Measurements from ENCODE around the gene TMEM129.

TMEM129 gene

DNA sequence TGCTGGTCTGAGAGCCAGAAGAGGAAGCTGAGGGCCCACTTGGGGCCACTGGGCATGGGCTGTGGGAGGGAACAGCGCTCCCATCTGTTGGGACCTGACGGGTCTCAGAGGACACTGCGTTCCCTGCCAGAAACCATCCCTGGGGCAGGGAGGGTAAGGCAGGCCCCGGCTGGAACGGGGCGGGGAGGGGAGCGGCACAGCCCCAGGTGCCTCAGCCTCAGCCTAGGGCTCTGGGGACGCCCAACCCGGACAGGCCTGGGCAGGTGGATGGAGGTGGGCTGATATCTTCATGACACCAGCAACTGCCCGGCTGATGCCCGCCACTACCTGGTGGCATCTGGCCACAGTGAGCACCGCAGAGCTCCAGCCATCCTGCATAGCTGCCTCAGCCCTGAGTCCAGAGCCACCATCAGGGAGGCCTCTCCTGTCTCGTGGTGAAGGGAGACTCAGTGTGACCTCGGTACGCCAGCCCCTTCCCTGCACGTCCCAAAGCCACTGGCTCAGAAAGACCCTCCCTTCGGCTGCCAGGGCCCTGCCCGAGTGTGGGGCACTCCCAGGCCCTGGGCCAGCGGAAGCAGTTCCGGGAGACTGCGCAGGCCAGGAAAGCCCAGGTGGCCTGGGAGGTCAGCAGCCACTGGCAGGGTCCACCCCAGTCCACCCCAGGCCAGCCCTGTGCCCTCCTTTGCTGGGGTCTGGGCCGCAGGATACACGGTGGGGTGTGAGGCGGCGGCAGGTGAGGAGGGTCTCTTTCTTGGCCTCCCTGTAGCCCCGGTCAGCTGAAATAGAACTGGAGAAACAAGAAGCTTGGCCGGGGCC, 37.4 kb upstream of the TMEM129 start:
- DNase-seq, result no peak

DNA sequence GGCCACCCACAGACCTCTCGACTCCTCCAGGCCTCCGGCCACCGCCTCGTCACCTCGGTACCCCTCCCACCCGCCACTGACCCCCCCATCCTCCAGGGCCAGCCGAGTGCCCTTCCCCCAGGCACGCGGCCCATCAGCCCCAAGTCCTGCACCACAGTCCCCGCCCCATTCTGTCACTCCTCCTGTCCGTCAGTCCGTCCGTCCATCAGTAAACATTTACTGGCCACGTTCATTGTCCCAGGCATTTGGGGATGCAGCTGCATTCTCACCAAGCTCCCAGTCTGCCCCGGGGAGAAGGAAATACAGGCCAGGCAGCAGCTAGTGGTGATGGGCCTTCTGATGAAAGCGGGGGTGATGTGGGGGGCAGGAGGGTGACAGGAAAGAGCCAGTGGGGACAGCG, 36.7 kb upstream of the TMEM129 start:
- no peak for DNase-seq

DNA sequence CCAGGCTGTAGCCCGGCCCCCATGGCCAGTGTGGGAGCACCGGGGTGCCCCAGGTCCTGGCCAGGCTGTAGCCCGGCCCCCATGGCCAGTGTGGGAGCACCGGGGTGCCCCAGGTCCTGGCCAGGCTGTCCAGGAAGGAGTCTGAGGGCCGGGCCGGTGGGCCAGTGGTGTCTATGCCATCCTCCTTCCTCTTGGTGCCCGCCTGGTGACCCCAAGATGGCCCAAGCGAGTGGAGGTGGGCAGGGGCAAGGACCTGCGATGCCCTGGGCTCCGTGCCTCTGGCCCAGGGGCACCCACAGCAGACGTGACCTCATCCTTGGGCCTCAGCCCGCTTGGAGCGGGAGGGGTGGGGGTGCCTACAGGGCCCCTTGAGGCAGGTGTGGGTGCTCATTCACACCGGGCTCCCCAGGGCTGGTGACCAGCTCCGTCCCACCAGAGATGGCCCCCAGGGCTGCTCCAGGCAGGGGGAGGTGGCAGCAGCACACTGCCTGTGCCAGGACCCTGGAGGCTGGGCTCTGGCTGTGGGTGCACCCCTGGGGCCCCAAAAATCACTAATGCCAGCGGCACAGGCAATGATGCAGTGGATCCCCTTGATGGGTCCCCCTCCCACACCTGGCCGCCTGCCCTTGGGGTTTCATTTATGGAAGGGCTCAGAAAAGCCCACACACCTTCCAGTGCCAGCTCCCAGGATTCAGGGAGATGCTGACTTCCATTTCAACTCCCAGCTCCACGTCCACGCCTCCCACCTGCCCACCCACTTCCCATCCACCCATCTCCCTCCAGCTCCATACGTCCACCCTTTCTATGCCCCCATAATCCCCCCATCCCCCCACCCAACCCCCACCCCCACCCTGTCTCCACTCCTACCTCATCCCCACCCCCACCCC, 36.0 kb upstream of the TMEM129 start:
- DNase-seq, result no peak

DNA sequence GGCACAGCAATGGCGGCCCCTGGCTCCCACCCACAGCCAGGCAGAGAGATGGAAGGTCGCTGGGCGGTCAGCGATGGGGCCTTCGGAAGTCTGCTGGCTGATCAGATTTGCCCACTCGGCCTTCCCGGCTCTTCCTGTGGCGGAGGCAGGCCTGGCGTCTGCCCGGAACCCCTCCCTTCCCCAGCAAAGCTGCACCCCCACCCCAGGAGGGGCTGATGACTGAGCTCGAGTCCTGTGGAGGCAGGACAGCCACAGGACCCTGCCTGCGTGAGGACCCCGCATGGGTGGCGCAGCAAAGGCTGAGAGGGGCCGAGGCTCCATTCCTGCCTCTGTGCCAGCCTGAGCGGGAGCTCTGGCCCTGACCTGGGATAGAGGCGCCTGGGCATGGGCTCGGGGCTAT, 35.0 kb upstream of the TMEM129 start:
- no peak for DNase-seq

- DNase-seq, result no peak
Measured at GRCh38 chr4:1755297-1755696, 34.2 kb upstream of the TMEM129 start.

GRCh38 chr4:1754336-1754735, 33.2 kb upstream of the TMEM129 start:
- DNase-seq, result no peak

GRCh38 chr4:1753697-1754311, 32.7 kb upstream of the TMEM129 start:
- no peak for DNase-seq

- no peak for DNase-seq
Measured at GRCh38 chr4:1753294-1753696, 32.2 kb upstream of the TMEM129 start.

DNA sequence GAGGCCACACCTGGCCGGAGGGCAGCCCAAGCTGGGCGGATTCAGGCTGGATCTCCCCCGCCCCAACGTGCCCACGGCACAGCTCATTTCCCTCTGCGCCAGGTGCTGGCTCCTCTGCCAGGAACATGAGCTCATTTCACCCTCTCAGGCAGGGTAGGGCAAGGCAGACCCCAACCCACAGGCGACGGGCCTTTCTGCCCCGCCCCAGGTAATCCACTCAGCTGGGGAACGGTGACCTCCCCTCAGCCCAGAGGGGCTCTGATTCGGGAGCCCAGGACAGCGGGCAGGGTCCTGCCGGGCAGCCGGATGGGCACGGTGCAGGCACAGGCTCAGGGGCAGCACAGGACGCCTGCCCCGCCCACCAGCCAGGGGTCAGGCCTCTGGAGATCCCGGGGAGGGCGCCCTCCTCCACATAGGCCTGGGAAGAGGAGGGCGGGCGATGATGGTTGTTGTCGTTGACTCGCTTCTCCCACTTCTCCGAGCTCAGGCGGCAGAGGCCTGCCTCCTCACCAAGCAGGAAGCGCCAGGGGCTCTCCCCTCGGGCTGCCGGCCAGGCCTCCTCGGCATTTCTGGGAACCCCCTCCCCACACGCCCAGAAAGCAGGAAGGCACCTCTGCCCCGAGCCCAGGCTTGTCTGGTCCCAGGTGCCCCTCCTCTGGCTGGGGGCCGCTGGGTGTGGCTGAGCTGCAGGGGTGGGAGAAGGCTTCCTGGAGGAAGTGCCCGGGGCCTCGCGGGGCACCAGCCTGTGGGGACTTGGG, 31.3 kb upstream of the TMEM129 start:
- no peak for DNase-seq

- no peak for DNase-seq
Measured at GRCh38 chr4:1751919-1752283, 30.8 kb upstream of the TMEM129 start.

- no peak for DNase-seq
Measured at GRCh38 chr4:1751155-1751918, 30.2 kb upstream of the TMEM129 start.

DNA sequence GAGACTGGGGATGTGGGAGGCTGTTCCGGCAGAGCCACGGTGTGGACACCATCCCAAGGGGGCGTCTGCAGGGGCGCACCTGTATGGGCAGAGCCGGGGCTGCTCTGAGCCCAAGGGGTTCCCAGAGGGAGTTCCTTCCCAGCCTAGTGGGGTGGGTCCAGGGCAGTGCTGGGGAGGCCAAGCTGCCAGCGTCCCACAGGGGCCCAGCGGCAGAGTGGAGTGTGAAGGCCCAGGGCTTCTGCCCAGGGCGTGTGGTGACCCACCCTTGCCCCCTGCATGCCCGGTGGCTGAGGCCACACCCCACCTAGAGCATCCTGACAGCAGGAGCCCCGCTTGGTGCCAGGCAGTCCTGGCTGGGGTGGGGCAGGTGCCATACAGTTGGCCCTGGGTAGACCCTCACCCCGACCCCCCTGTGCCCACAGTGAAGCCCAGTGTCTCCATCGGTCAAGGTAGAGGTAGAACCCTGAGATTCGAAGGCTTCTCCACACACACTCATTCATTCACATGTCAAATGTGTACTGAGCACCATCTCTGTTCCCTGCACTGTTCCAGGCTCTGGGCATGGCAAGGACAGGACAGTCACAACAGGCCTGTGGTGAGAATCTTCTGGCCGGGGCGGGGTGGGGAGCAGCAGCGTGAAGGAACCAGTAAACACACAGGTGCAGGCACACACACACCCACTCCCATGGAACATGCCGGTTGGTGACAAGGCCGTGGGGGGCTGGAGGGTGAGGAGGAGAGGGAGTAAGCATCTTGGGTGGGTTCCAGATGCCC, 29.4 kb upstream of the TMEM129 start:
- no peak for DNase-seq

DNA sequence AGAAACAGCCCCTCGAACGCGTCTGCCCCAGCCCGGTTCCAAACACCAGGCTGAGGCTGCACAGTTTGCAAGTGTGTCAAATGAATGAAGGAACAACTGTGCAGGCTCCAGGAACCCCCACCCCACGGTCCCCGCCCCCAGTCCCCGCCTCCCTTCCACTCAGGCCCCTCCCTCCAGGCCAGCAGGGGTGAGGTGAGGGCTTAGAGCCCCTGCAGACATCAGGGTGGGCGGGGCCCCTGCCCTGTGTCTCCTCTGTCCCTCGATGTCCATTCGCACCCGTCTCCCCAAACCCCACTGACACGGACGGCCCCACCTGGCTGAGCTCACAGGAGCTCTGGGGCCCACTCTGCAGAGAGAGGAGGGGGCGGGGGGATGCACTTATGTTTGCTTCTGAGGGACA, 28.7 kb upstream of the TMEM129 start:
- no peak for DNase-seq

GRCh38 chr4:1749370-1749769, 28.2 kb upstream of the TMEM129 start:
- DNase-seq, result no peak

DNA sequence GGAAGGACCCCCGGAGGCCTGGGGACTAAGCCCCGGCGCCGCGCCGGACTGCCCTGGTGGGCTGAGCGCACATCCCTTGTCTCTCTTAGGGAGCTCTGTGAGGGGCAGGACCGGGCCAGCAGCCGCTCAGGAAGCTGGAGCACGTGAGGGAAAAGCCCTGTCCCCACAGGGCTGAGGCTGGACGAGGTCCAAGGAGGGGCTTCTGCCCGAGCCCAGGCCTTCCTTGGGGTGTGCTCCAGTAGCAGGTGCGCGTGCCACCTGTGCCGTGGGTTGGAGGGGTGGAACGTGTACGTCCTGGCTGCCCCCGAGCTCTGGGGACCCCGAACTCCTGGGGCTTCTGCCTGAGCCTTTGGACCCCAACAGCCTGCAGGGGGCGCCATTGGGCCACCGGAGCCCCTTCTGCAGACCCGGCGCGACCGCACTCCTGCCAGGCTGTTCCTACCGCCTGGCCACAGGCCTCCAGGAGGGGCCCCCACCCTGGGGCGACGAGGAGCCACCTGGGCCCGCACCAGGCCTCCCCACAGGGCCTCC, 27.4 kb upstream of the TMEM129 start:
- peak; percentile 87 for DNase-seq

DNA sequence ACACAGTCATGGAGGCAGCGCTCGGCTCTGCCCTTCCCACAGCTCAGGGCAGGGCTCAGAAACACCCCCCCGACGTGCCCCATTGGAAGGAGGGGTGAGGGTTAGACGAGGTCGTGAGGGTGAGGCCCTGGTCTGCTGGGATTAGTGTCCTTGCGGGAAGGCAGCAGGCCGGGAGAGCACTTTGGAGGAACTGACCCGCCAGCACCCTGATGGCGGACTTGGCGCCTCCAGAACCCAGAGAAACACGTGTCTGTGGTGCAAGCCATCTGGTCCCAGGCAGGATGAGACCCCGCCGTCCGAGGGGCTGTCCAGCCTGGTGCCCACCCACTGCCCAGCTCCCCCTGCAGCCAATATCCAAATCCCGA, 26.5 kb upstream of the TMEM129 start:
- no peak for DNase-seq

GRCh38 chr4:1746919-1747602, 25.9 kb upstream of the TMEM129 start:
- DNase-seq, result no peak

- DNase-seq, result peak; percentile 89
Measured at GRCh38 chr4:1746265-1746691, 25.2 kb upstream of the TMEM129 start.

GRCh38 chr4:1745697-1746096, 24.6 kb upstream of the TMEM129 start:
- DNase-seq, result no peak

- DNase-seq, result no peak
Measured at GRCh38 chr4:1745165-1745564, 24.0 kb upstream of the TMEM129 start.

Measured in femur (tissue), 1 donor.